Epithelial cell of proximal tubule (primary cell): ENCODE measurements around the gene OR13C9. TPM values are rescaled to one million over a fixed set of nuclear protein-coding genes. Genes with fewer than 3 reads are reported as not detected.
"Not testable (repeated sequence)": the region's sequence is repeated elsewhere in the genome, so short reads cannot be mapped to it uniquely, and the experiment has no call there.

Experiments
- DNase-seq: peaks from one replicate; pipeline ENCODE4 v3.0.0-alpha.2; 2011; ENCODE audit warnings: low read depth
- H3K4me3 ChIP-seq: 2 replicates; pipeline ENCODE4 v1.5.1; 2011; ENCODE audit warnings: low read depth, mild to moderate bottlenecking, low read length
- total RNA-seq: library from RNA; depleted of rRNA; stranded (reverse); fragments of >200 nt; gene quantifications from 2 replicates; pipeline ENCODE4 v1.2.3, GENCODE V29; 2015
- TF ChIP-seq, protein P1 (sequence below): conservative IDR thresholded peaks from 2 replicates; pipeline ENCODE4 v1.5.1; 2012; ENCODE audit warnings: low read depth, mild to moderate bottlenecking, low read length

OR13C9 gene, protein sequence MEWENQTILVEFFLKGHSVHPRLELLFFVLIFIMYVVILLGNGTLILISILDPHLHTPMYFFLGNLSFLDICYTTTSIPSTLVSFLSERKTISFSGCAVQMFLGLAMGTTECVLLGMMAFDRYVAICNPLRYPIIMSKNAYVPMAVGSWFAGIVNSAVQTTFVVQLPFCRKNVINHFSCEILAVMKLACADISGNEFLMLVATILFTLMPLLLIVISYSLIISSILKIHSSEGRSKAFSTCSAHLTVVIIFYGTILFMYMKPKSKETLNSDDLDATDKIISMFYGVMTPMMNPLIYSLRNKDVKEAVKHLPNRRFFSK
- not detected in 2 replicates for total RNA-seq

DNA sequence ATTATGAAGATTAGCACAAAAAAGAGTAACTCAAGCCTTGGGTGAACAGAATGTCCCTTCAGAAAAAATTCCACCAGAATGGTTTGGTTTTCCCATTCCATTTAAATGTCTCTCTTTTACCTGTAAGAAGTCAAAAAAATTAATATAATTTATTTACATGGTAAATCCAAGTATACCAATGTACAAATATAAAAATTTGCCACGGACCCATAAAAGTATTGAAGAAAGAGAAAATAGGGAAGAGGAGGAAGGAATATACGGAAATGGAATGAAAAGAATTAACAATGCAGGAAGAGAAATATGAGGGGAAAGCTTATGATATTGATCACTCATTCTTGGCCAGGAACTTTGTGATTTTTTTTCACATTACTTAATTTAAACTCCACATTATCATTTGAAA, at the start of gene OR13C9:
OR13C9 (minus strand) TSS at position 101 of the 400 bp plus-strand sequence; CDS start at position 101, 0 bp downstream.
- no peak for DNase-seq
- TF ChIP-seq, protein P1, sequence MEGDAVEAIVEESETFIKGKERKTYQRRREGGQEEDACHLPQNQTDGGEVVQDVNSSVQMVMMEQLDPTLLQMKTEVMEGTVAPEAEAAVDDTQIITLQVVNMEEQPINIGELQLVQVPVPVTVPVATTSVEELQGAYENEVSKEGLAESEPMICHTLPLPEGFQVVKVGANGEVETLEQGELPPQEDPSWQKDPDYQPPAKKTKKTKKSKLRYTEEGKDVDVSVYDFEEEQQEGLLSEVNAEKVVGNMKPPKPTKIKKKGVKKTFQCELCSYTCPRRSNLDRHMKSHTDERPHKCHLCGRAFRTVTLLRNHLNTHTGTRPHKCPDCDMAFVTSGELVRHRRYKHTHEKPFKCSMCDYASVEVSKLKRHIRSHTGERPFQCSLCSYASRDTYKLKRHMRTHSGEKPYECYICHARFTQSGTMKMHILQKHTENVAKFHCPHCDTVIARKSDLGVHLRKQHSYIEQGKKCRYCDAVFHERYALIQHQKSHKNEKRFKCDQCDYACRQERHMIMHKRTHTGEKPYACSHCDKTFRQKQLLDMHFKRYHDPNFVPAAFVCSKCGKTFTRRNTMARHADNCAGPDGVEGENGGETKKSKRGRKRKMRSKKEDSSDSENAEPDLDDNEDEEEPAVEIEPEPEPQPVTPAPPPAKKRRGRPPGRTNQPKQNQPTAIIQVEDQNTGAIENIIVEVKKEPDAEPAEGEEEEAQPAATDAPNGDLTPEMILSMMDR, result no peak
- H3K4me3 ChIP-seq, result no peak within 1 kb of the TSS

DNA sequence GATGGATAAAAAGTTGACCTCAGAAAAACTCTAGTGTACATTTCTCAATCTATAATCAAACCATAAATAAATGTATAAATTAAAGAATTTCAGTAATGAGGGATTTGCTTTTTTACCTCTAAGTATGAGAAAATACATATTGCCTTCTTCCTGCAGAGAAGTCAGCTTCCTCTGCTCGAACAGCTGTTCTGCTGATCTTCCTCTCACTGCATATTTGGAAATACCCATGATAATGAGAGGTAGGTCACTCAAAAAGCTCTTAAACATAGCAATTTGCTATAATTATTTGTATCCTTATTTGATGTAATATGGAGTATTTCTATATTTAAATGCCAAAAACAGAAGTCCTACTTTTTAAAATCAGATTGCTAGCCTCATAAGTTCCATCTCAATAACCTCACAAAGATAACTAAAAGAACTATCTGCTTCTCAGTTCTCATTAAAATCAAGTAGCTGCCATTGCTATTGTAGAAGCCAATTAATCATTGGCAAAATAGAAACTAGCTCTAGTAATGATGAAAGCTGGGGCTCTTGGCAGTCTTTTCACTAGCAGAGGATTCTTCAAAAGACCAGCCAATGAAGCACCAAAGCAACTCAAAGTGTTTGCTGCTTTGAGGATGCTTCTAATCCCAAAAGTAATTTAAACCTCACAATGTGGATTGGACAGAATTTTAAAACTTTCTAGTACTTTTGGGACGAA, 40.6 kb upstream of the OR13C9 start:
- no peak overlapping the region for H3K4me3 ChIP-seq
- DNase-seq, result no peak
- TF ChIP-seq, protein P1, result no peak

DNA sequence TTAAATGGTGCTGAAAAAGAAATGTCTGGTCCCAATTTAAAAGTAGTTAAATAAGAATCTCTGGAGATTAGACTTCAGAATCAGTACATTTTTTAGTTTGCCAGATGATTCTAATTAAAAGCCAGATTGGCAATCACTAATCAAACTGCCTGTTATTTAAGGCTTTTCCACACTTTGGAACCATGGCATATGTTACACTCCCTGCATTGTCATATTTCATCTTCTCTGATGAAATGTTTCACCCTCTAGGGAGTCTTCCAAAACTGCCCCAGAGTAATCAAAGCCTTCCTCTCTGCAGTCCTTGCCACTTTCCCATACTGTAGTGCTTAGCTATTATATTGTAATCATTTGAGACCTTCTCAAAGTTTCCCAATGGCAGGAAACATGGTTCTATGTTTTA, 17.5 kb upstream of the OR13C9 start:
- no peak for DNase-seq
- H3K4me3 ChIP-seq, result no peak overlapping the region
- TF ChIP-seq, protein P1, result no peak

DNA sequence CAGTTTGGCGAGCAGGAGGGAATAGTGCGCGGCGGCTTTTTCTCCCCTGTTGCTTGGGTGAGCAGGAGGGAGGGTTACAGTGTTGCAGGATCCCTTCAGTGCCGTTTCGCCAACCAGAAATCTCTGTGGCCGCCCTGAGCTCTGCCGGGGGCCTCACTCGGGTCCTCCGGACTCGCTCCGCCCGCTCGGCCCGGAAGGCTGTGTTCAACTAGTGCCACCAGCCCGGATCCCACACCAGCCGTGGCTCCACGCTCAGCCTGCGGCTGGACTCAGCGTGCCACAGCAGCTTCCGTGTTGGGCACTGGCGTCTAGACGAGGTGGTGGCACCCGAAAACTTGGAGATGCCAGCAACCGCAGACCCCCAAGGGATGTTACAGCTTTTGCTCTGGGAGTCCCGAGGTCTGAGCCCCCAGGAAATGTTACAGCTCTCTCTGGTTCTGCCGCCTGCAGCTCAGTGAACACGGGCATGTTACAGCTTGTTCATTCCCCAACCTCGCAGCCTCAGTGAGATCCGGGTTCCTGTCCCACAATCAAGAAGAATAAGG, 16.0 kb upstream of the OR13C9 start:
- TF ChIP-seq, protein P1, result no peak
- no peak overlapping the region for H3K4me3 ChIP-seq
- no peak for DNase-seq

DNA sequence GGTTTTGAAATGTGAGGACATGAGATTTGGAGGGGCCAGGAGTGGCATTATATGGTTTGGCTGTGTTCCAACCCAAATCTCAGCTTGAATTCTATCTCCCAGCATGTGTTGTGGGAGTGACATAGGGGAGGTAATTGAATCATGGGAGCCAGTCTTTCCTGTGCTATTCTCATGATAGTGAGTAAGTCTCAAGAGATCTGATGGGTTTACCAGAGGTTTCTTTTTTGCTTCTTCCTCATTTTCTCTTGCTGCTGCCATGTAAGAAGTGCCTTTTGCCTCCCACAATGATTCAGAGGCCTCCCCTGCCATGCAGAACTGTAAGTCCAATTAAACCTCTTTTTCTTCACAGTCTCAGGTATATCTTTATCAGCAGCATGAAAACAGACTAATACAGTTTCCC, 8.0 kb upstream of the OR13C9 start:
- not testable (repeated sequence) for DNase-seq, H3K4me3 ChIP-seq

DNA sequence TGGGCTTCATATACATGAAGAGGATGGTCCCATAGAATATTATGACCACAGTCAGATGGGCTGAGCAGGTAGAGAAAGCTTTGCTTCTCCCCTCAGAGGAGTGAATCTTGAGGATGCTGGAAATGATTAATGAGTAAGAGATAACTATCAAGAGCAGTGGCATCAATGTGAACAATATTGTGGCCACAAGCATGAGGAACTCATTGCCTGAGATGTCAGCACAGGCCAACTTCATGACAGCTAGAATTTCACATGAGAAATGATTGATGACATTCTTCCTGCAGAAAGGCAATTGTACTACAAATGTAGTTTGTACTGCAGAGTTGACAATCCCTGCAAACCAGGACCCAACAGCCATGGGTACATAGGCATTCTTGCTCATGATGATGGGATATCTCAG, 586 bp downstream of the OR13C9 start:
- DNase-seq, result no peak
- TF ChIP-seq, protein P1, result no peak
- H3K4me3 ChIP-seq, result no peak overlapping the region

DNA sequence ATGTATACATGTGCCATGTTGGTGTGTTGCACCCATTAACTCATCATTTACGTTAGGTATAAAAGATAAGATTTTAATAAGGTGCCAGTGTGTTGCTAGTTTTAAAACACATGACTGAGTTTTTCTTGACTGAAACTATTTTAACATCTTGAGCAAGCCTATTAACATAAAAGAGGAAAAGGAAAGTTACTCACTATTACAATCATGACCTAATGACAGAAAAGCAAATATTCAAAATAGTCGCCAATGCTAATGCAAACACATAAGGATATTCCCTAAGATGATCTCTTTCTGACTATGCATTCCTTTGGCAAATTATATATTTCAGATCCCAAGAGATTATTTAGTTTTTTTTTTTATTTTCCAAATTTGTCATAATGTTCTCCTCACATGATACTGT, 6.8 kb downstream of the OR13C9 start:
- no peak overlapping the region for H3K4me3 ChIP-seq
- TF ChIP-seq, protein P1, result no peak
- no peak for DNase-seq
